Measurements from ENCODE around the gene CLPSL1.

Gene CLPSL1

DNA sequence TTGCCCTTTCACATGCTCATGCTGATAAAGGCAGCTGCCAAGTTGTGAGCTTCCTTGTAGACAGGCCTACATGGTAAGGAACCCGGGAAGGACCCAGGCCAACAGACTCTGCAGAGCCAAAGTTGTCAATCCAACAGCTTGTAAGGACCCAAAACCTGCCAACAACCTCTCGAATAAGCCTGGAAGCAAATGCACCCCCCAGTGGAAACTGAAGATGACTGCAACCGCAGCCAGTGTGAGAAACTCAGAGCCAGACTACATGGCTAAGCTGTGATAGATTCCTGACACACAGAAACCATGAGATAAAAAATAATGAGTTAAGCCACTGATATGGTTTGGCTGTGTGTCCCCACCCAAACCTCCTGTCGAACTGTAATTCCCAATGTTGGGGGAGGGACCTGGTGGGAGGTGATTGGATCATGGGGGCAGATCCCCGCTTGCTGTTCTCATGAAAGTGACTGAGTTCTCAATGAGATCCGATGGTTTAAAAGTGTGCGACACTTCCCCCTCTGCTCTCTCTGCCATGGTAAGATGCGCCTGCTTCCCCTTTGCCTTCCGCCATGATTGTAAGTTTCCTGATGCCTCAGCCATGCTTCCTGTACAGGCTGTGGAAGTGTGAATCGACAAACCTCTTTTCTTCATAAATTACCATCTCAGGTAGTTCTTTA, 23.2 kb upstream of the CLPSL1 start:
- no peaks in the 10 kb centered on the region for H3K79me2 ChIP-seq (ENCODE audit: insufficient read depth, low read length)
- peaks cover 7% of the 10 kb centered on the region; the same call in 1 of the 2 replicates for H3K27me3 ChIP-seq (ENCODE audit: insufficient read depth, low read length)
- H2AFZ ChIP-seq (ENCODE audit: low read length), result no peak overlapping the region
- TF ChIP-seq EZH2 (IDR thresholded peaks at IDR 0.05; ENCODE audit: borderline replicate concordance, low read length), result no peak
- TF ChIP-seq, protein P1, sequence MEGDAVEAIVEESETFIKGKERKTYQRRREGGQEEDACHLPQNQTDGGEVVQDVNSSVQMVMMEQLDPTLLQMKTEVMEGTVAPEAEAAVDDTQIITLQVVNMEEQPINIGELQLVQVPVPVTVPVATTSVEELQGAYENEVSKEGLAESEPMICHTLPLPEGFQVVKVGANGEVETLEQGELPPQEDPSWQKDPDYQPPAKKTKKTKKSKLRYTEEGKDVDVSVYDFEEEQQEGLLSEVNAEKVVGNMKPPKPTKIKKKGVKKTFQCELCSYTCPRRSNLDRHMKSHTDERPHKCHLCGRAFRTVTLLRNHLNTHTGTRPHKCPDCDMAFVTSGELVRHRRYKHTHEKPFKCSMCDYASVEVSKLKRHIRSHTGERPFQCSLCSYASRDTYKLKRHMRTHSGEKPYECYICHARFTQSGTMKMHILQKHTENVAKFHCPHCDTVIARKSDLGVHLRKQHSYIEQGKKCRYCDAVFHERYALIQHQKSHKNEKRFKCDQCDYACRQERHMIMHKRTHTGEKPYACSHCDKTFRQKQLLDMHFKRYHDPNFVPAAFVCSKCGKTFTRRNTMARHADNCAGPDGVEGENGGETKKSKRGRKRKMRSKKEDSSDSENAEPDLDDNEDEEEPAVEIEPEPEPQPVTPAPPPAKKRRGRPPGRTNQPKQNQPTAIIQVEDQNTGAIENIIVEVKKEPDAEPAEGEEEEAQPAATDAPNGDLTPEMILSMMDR (IDR thresholded peaks at IDR 0.05; ENCODE audit: low read length), result peak; percentile 46
- H4K20me1 ChIP-seq (ENCODE audit: insufficient read depth, low read length), result no peaks in the 10 kb centered on the region
- no peaks in the 10 kb centered on the region for H3K36me3 ChIP-seq (ENCODE audit: insufficient read depth, low read length)
- no peak overlapping the region for H3K4me3 ChIP-seq (ENCODE audit: low read depth, low read length, poor library complexity, severe bottlenecking)
- no peaks in the 10 kb centered on the region for H3K4me1 ChIP-seq (ENCODE audit: insufficient read depth, low read length, severe bottlenecking)
- no peaks in the 10 kb centered on the region for H3K9me3 ChIP-seq (ENCODE audit: low read length)
- no peak overlapping the region for H3K9ac ChIP-seq (ENCODE audit: low read length)
- no peak overlapping the region for H3K4me2 ChIP-seq (ENCODE audit: low read length)
- no peak overlapping the region for H3K27ac ChIP-seq (ENCODE audit: low read depth, low read length, poor library complexity, severe bottlenecking)
- H3F3A ChIP-seq (ENCODE audit: insufficient read depth, low read length), result no peaks in the 10 kb centered on the region
- H3K9me2 ChIP-seq (ENCODE audit: low read depth, low read length), result no peaks in the 10 kb centered on the region

DNA sequence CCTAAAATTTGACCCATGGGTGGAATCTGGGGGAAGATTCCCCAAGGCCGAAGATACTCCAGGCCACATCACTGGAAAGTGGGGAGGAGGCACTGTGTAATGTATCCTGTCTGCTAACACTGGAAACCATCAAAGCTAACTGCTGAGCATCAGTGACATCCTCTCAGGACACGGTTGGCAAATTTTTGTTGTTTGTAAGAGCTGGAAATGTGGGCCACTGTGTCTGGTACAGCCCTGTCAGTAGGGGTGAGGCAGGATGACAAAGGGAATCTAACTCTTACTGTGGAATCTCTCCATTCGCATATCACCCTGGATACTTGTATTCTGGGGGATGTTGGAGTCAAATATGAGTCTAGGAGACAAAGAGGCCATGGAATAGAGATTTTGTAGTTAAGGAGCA, 21.4 kb upstream of the CLPSL1 start:
- Histone ChIP-seq H4K20me1 (ENCODE audit: insufficient read depth, low read length) (no peaks in the 10 kb centered on the region), H3K36me3 (ENCODE audit: insufficient read depth, low read length) (no peaks in the 10 kb centered on the region), H2AFZ (ENCODE audit: low read length) (no peak overlapping the region), H3K9ac (ENCODE audit: low read length) (no peak overlapping the region), H3K79me2 (ENCODE audit: insufficient read depth, low read length) (no peaks in the 10 kb centered on the region), H3K27me3 (ENCODE audit: insufficient read depth, low read length) (peaks cover 13% of the 10 kb centered on the region), H3K4me1 (ENCODE audit: insufficient read depth, low read length, severe bottlenecking) (peaks cover 5% of the 10 kb centered on the region), H3K9me3 (ENCODE audit: low read length) (no peaks in the 10 kb centered on the region), H3F3A (ENCODE audit: insufficient read depth, low read length) (no peaks in the 10 kb centered on the region), H3K4me3 (ENCODE audit: low read depth, low read length, poor library complexity, severe bottlenecking) (no peak overlapping the region), H3K27ac (ENCODE audit: low read depth, low read length, poor library complexity, severe bottlenecking) (no peak overlapping the region), H3K4me2 (ENCODE audit: low read length) (no peak overlapping the region), H3K9me2 (ENCODE audit: low read depth, low read length) (no peaks in the 10 kb centered on the region)
- TF ChIP-seq, protein P1 (IDR thresholded peaks at IDR 0.05; ENCODE audit: low read length), result no peak
- no peak for TF ChIP-seq EZH2 (IDR thresholded peaks at IDR 0.05; ENCODE audit: borderline replicate concordance, low read length)

DNA sequence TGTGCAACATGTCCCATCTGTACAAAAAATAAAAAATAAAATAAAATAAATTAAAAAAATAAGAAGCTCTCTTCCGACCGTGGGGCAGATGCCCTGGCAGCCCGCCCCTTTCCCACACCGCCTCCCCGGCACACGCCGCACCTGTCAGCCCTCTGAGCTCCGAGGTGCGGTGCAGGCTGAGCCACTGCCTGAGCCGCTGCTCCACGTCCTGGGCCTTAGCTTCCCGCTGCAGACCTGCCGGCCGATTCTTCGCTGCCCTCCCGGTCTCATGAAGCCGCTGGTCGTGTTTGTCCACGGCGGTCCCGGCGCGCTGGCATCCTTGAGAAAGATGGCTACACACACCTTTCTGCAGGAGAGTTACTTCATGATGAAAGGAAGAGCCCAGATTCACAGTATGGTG, 15.1 kb upstream of the CLPSL1 start:
- Histone ChIP-seq H3K79me2 (ENCODE audit: insufficient read depth, low read length) (no peaks in the 10 kb centered on the region), H3K27ac (ENCODE audit: low read depth, low read length, poor library complexity, severe bottlenecking) (no peak overlapping the region), H3K36me3 (ENCODE audit: insufficient read depth, low read length) (no peaks in the 10 kb centered on the region), H3F3A (ENCODE audit: insufficient read depth, low read length) (no peaks in the 10 kb centered on the region), H3K27me3 (ENCODE audit: insufficient read depth, low read length) (peaks cover 6% of the 10 kb centered on the region; the same call in 1 of the 2 replicates), H3K4me3 (ENCODE audit: low read depth, low read length, poor library complexity, severe bottlenecking) (no peak overlapping the region), H2AFZ (ENCODE audit: low read length) (no peak overlapping the region), H3K4me1 (ENCODE audit: insufficient read depth, low read length, severe bottlenecking) (peaks cover 15% of the 10 kb centered on the region), H4K20me1 (ENCODE audit: insufficient read depth, low read length) (no peaks in the 10 kb centered on the region), H3K9ac (ENCODE audit: low read length) (no peak overlapping the region), H3K9me3 (ENCODE audit: low read length) (no peaks in the 10 kb centered on the region), H3K4me2 (ENCODE audit: low read length) (no peak overlapping the region), H3K9me2 (ENCODE audit: low read depth, low read length) (no peaks in the 10 kb centered on the region)
- TF ChIP-seq, protein P1 (IDR thresholded peaks at IDR 0.05; ENCODE audit: low read length), result no peak
- TF ChIP-seq EZH2 (IDR thresholded peaks at IDR 0.05; ENCODE audit: borderline replicate concordance, low read length), result no peak

Data from OCI-LY1 (cell line).